CD8-positive, alpha-beta memory T cell (primary cell): ENCODE measurements around the gene ELK3. TPM values are rescaled to one million over a fixed set of nuclear protein-coding genes. Genes with fewer than 3 reads are reported as not detected.

ENCODE experiments used
- CTCF ChIA-PET: fragments of 350-600 bp; sonication (Branson Sonifier 250); formaldehyde crosslinking; loops from one replicate; lab custom pipeline; 2021; ENCODE audit warnings: antibody characterized with exemption; lab: Charles Lee
- POLR2A ChIA-PET: fragments of 350-600 bp; sonication (Branson Sonifier 250); formaldehyde crosslinking; loops from one replicate; lab custom pipeline; 2021; ENCODE audit warnings: antibody characterized with exemption; lab: Charles Lee
- DNase-seq, 5 donors: peaks; one replicate each; pipeline versions ENCODE4 v3.0.0 to v3.0.0-alpha.2; 2020 to 2022; ENCODE audit warnings: mixed read lengths in 1 of 5
- H3K27ac ChIP-seq: one replicate; pipeline ENCODE4 v1.7.0; 2013; ENCODE audit warnings: low read depth, mild to moderate bottlenecking, low read length, moderate library complexity
- H3K27me3 ChIP-seq: 2 replicates; pipeline ENCODE4 v1.7.0; 2013; ENCODE audit warnings: low read length, mild to moderate bottlenecking; ENCODE audit not compliant: insufficient read depth, poor library complexity, severe bottlenecking
- H3K36me3 ChIP-seq: 2 replicates; pipeline ENCODE4 v1.7.0; 2013; ENCODE audit warnings: mild to moderate bottlenecking, low read length, moderate library complexity; ENCODE audit not compliant: insufficient read depth
- H3K4me1 ChIP-seq: 2 replicates; pipeline ENCODE4 v1.7.0; 2013; ENCODE audit warnings: mild to moderate bottlenecking, low read length, moderate library complexity; ENCODE audit not compliant: insufficient read depth
- H3K4me3 ChIP-seq: 2 replicates; pipeline ENCODE4 v1.7.0; 2013; ENCODE audit warnings: mild to moderate bottlenecking, low read length
- H3K9me3 ChIP-seq: 2 replicates; pipeline ENCODE4 v1.7.0; 2013; ENCODE audit warnings: mild to moderate bottlenecking, low read length
- H3K27ac Mint-ChIP-seq, 8 donors: one replicate each; pipeline ENCODE4 v1.8.0; 2020 to 2021; ENCODE audit warnings: mixed read lengths in 8 of 8, mild to moderate bottlenecking in 6 of 8, inconsistent platforms in 3 of 8, moderate library complexity in 3 of 8
- H3K27me3 Mint-ChIP-seq, 2 donors: one replicate each; pipeline ENCODE4 v1.8.0; 2020 to 2021; ENCODE audit warnings: mixed read lengths in 2 of 2, mild to moderate bottlenecking in 1 of 2, moderate library complexity in 1 of 2
- H3K36me3 Mint-ChIP-seq, 3 donors: one replicate each; pipeline ENCODE4 v1.8.0; 2020 to 2021; ENCODE audit warnings: mixed read lengths in 3 of 3, inconsistent platforms in 1 of 3, mild to moderate bottlenecking in 1 of 3
- H3K4me1 Mint-ChIP-seq, 3 donors: one replicate each; pipeline ENCODE4 v1.8.0; 2020 to 2021; ENCODE audit warnings: mixed read lengths in 3 of 3, inconsistent platforms in 1 of 3, mild to moderate bottlenecking in 1 of 3
- H3K4me3 Mint-ChIP-seq, 7 donors: one replicate each; pipeline ENCODE4 v1.8.0; 2020 to 2021; ENCODE audit warnings: mixed read lengths in 7 of 7, mild to moderate bottlenecking in 6 of 7, moderate library complexity in 4 of 7, inconsistent platforms in 2 of 7
- H3K9me3 Mint-ChIP-seq, 5 donors: one replicate each; pipeline ENCODE4 v1.8.0; 2020 to 2022; ENCODE audit warnings: mixed read lengths in 5 of 5, mild to moderate bottlenecking in 3 of 5, moderate library complexity in 2 of 5, inconsistent platforms in 1 of 5
- polyA plus RNA-seq: library from polyadenylated mRNA; unstranded; fragments of 300-500 nt; fragmentation: Illumina TruSeq; gene quantifications from one replicate; pipeline ENCODE4 v1.2.3, GENCODE V29; 2021
- total RNA-seq, 2 experiments: library from RNA; stranded (reverse); gene quantifications; one replicate each; pipeline ENCODE4 v1.2.3, GENCODE V29; 2021

ELK3 gene
- total and polyA plus RNA-seq, 3 experiments from 2014 or later, result 24.0 to 44.3 (median 28.4) TPM

DNA sequence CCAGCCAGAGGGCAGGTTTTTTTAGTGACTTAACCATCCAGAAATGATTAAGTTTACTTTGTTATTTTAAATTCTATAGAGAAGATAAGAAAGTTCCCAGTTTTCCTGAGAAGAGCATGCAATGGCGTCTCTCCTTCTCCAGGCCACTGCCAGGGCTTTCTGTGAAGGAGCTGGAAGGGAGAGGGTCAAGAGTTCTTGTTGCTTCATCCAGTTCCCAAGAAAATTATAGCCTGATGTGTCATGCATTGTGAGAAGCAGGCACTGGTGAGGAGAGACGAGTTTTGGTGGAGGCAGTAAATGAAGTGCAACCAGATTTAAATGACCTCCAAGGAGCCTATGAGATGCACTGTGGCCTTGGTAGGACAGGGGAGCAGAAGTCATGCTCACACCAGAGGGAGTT, 14.2 kb downstream of the ELK3 start:
- peaks cover 2 to 7% (median 4%) of the 10 kb centered on the region in 3 donors for H3K36me3 Mint-ChIP-seq
- no peaks in the 10 kb centered on the region for H3K27me3 Mint-ChIP-seq
- peak overlapping the region; percentile 30 to 94 (median 89) for H3K27ac Mint-ChIP-seq
- H3K36me3 ChIP-seq, result no peaks in the 10 kb centered on the region
- no peaks in the 10 kb centered on the region for H3K9me3 ChIP-seq
- no peak for DNase-seq
- peaks cover 91 to 98% (median 92%) of the 10 kb centered on the region in 3 donors for H3K4me1 Mint-ChIP-seq
- H3K4me3 Mint-ChIP-seq, result peak overlapping the region in 4 of 7 donors; percentile 52 to 90 (median 66)
- H3K9me3 Mint-ChIP-seq, result no peaks in the 10 kb centered on the region
- no peaks in the 10 kb centered on the region for H3K27me3 ChIP-seq
- ChIA-PET POLR2A (no interaction called here), CTCF (interaction anchor here (0.9 to 1.6 kb wide), 2 partner anchors 21 to 139 kb away, joined by 3 to 4 read pairs; no protein-coding TSS in a partner anchor)
- H3K4me1 ChIP-seq, result peaks cover 83% of the 10 kb centered on the region
- no peak overlapping the region for H3K27ac ChIP-seq
- no peak overlapping the region for H3K4me3 ChIP-seq

DNA sequence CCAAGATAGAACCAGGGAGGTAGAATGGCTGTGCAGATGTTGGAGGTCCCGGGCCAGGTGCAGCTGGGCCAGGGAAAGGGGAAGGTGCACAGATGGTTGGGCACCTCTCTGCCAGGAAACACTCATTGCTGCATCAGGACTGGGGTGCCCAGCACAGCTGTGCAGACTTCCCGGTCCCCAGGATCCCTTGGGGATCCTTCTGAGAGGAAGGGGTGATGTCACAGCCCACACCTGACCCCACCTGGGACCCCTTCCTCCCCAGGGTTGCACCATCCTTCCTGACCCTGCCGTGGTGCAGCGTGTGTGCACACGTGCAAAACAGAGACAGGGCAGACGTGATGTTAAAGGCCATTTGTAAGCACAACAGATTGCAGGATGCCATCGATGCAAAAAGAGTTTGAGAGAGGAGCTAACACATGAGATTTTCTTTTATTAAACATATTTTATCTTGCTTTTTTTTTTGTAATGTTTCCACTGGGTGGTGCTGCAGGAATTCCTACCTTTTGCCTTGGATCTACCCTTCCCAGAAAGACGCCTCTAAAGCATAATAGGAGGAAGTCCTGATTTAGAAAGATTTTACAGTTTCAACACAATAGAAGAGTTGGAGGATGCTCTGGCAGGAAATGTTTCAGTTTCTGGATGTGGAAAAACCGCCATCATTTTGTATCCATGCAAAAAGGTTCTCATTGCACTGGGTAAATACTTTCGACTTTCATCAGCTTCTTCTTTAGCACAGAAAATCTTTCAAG, 14.8 kb downstream of the ELK3 start:
- H3K9me3 Mint-ChIP-seq, result no peaks in the 10 kb centered on the region
- no peak for DNase-seq
- peaks cover 0 to 7% (median 5%) of the 10 kb centered on the region in 3 donors for H3K36me3 Mint-ChIP-seq
- peak overlapping the region in 6 of 7 donors; percentile 52 to 90 (median 70) for H3K4me3 Mint-ChIP-seq
- Histone ChIP-seq H3K9me3 (no peaks in the 10 kb centered on the region), H3K27ac (no peak overlapping the region), H3K4me1 (peaks cover 88% of the 10 kb centered on the region), H3K27me3 (no peaks in the 10 kb centered on the region), H3K4me3 (no peak overlapping the region), H3K36me3 (no peaks in the 10 kb centered on the region)
- peaks cover 91 to 99% (median 92%) of the 10 kb centered on the region in 3 donors for H3K4me1 Mint-ChIP-seq
- no peaks in the 10 kb centered on the region for H3K27me3 Mint-ChIP-seq
- POLR2A ChIA-PET, result interaction anchor here (0.6 kb wide), 1 partner anchor 236 kb away, joined by 4 read pairs; no protein-coding TSS in a partner anchor
- CTCF ChIA-PET, result interaction anchor here (0.9 to 2.3 kb wide), 5 partner anchors 14 to 308 kb away, joined by 3 to 6 read pairs (median 4); no protein-coding TSS in a partner anchor
- H3K27ac Mint-ChIP-seq, result peak overlapping the region; percentile 30 to 94 (median 88)

DNA sequence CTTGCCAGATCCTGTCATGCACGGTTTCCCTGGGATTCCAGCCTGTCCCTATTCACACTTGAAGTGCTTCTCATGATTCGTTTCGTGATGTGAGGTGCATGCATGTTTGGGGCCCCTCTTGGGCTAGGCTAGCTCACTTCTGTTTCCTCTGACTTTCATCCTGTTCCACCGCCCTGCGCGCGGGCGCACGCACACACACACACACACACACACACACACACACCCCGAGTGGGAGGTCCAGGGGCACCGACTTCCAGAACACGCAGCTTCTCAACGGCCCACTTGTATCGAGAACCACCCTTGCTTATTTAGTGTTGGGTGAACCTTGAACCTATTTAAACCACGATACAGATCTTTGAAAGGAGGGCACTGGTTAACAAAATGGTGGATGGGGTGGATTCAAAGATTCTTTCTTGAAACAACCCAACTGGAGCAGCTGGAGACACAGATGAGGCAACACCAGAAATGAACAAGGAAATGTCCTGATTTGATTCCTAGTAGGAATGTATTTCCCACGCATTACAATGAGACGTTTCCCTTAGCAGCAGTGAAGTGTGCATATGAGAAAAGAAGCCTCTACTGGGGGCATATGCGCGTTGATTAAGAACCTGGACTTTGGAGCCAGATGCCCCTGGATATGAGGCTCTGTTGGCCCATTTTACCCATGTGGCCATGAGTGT, 16.3 kb downstream of the ELK3 start:
- no peaks in the 10 kb centered on the region for H3K27me3 Mint-ChIP-seq

DNA sequence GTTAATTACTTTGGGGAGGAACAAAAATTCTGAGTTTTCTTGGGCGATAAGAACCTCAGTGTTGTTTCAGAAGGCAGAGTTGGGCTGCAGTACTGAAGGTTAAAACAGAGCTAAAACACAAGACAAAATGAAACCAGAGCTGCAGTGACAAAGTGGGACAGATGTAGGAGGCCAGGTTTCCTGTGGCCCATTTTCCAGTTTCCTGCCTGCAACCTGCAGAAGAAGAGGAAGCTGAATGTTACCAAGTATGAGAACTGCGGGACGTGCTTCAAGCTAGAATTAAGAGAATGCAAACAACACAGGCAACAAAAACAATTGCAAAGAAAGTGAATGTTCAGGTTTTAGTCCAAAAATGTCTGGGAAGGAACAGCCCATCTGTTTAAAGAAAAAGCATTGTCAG, 17.8 kb downstream of the ELK3 start:
- Histone ChIP-seq H3K27ac (no peak overlapping the region), H3K4me3 (no peak overlapping the region), H3K4me1 (peaks cover 77% of the 10 kb centered on the region), H3K27me3 (no peaks in the 10 kb centered on the region), H3K36me3 (peaks cover 6% of the 10 kb centered on the region), H3K9me3 (no peaks in the 10 kb centered on the region)
- no peaks in the 10 kb centered on the region for H3K9me3 Mint-ChIP-seq
- peak overlapping the region; percentile 50 to 85 (median 70) for H3K4me3 Mint-ChIP-seq
- ChIA-PET CTCF (interaction anchor here (0.8 to 2.7 kb wide), 9 partner anchors 14 to 305 kb away, joined by 3 to 14 read pairs (median 4); no protein-coding TSS in a partner anchor), POLR2A (interaction anchor here (1.2 kb wide), 1 partner anchor 17 kb away, joined by 6 read pairs; no protein-coding TSS in a partner anchor)
- H3K27me3 Mint-ChIP-seq, result no peaks in the 10 kb centered on the region
- peaks cover 74 to 89% (median 76%) of the 10 kb centered on the region in 3 donors for H3K4me1 Mint-ChIP-seq
- H3K36me3 Mint-ChIP-seq, result peaks cover 0 to 8% (median 5%) of the 10 kb centered on the region in 3 donors
- DNase-seq, result peak in 1 of 5 donors; percentile 27
- H3K27ac Mint-ChIP-seq, result peak overlapping the region; percentile 70 to 96 (median 89)

More for the DNA sequence above, 16.3 kb downstream of the ELK3 start:
- ChIA-PET CTCF (interaction anchor here (0.6 to 2.7 kb wide), 10 partner anchors 15 to 306 kb away, joined by 3 to 14 read pairs (median 4); partner anchors contain the start of gene CDK17), POLR2A (interaction anchor here (0.9 to 1.0 kb wide), 2 partner anchors 15 to 16 kb away, joined by 3 to 4 read pairs; no protein-coding TSS in a partner anchor)
- peaks cover 86 to 93% (median 86%) of the 10 kb centered on the region in 3 donors for H3K4me1 Mint-ChIP-seq
- Histone ChIP-seq H3K36me3 (no peaks in the 10 kb centered on the region), H3K27me3 (no peaks in the 10 kb centered on the region), H3K4me3 (peak overlapping the region; percentile 21), H3K27ac (no peak overlapping the region), H3K9me3 (no peaks in the 10 kb centered on the region), H3K4me1 (peaks cover 92% of the 10 kb centered on the region)
- DNase-seq, result peak in 1 of 5 donors; percentile 35
- peak overlapping the region in 7 of 8 donors; percentile 43 to 99 (median 91) for H3K27ac Mint-ChIP-seq
- no peaks in the 10 kb centered on the region for H3K9me3 Mint-ChIP-seq
- peak overlapping the region; percentile 72 to 91 (median 84) for H3K4me3 Mint-ChIP-seq
- peaks cover 0 to 6% (median 5%) of the 10 kb centered on the region in 3 donors for H3K36me3 Mint-ChIP-seq

DNA sequence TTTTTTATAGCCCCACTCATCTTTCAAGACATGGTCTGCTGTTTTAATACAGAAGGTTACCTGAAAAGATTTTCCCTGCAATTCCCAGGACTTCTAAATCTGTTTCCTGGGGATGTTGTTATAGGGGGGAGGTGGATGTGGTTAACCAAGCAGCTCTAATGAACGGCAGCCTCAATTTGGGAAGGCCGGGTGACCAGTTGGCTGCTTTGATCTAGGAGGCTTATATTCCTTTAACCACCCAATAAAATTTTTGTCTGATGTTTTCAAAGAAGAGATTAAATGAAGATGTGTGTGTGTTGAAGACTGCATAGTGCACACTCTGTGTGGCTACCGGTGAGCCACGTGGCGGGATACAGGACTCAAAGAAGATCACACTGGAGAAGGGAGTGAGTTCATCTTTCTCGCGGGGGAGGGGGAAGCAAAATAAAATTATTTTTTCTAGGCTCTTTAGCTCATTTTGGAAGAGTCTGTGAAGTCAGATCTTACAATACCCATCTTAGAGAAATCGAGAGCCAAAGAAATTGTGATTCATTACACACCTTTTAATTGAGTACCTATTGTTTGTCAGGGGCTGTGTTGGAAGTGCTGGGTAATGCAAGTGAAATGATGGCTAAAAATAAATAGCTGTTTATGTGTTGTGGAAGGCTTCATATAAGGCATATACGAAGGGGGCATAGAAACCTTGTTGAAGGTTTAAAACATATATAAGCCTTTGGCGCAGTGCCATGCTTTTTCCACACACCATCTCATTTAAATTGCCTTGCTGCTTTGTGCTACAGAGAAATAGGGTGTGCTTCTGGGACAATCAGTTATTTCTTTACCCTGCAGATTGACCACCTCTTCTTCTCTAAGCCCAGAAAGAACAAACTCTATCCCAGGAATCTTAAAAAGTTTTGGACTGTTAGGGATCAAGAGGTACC, 18.5 kb downstream of the ELK3 start:
- Histone ChIP-seq H3K36me3 (peaks cover 6% of the 10 kb centered on the region), H3K9me3 (no peaks in the 10 kb centered on the region), H3K4me3 (no peak overlapping the region), H3K4me1 (peaks cover 70% of the 10 kb centered on the region), H3K27me3 (no peaks in the 10 kb centered on the region), H3K27ac (no peak overlapping the region)
- ChIA-PET CTCF (interaction anchor here (0.8 to 2.7 kb wide), 5 partner anchors 17 to 304 kb away, joined by 3 to 14 read pairs (median 3); no protein-coding TSS in a partner anchor), POLR2A (interaction anchor here (1.2 kb wide), 1 partner anchor 17 kb away, joined by 6 read pairs; no protein-coding TSS in a partner anchor)
- DNase-seq, result no peak
- Mint-ChIP-seq H3K9me3 (no peaks in the 10 kb centered on the region), H3K4me3 (peak overlapping the region in 6 of 7 donors; percentile 58 to 85 (median 70)), H3K36me3 (peaks cover 0 to 8% (median 5%) of the 10 kb centered on the region in 3 donors), H3K27me3 (no peaks in the 10 kb centered on the region), H3K4me1 (peaks cover 67 to 82% (median 69%) of the 10 kb centered on the region in 3 donors), H3K27ac (peak overlapping the region; percentile 44 to 96 (median 89))

DNA sequence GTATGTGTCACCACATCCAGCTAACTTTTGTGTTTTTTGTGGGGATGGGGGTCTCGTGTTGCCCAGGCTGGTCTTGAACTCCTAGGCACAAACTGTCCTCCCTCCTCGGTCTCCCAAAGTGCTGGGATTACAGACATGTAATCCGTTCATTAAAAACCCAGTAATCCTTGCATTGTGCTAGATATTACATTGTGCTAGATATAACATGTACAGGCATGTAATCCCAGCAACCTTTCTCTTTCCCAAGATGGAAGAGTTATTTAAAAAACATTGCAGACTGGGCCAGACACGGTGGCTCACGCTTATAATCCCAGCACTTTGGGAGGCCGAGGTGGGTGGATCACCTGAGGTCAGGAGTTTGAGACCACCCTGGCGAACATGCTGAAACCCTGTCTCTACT, 19.7 kb downstream of the ELK3 start:
- Histone ChIP-seq H3K9me3 (no peaks in the 10 kb centered on the region), H3K27ac (no peak overlapping the region), H3K4me3 (no peak overlapping the region), H3K36me3 (peaks cover 6% of the 10 kb centered on the region), H3K4me1 (peaks cover 61% of the 10 kb centered on the region), H3K27me3 (no peaks in the 10 kb centered on the region)
- Mint-ChIP-seq H3K9me3 (no peaks in the 10 kb centered on the region), H3K27ac (peak overlapping the region in 6 of 8 donors; percentile 65 to 96 (median 90)), H3K4me1 (peaks cover 60 to 76% (median 62%) of the 10 kb centered on the region in 3 donors), H3K4me3 (peak overlapping the region in 3 of 7 donors; percentile 19 to 79 (median 19)), H3K27me3 (no peaks in the 10 kb centered on the region), H3K36me3 (peaks cover 0 to 8% (median 5%) of the 10 kb centered on the region in 3 donors)
- ChIA-PET POLR2A (interaction anchor here (1.7 kb wide), 1 partner anchor 18 kb away, joined by 5 read pairs; no protein-coding TSS in a partner anchor), CTCF (interaction anchor here (1.2 to 5.1 kb wide), 7 partner anchors 10 to 186 kb away, joined by 3 to 88 read pairs (median 15); partner anchors contain the start of gene CDK17)
- DNase-seq, result no peak
